Fibroblast of villous mesenchyme (primary cell): ENCODE results near the gene BLM. TPM values are rescaled to one million over a fixed set of nuclear protein-coding genes. Genes with fewer than 3 reads are reported as not detected.

Experiments
- DNase-seq: peaks from one replicate; pipeline ENCODE4 v3.0.0-alpha.2; 2010; ENCODE audit warnings: low read depth
- H3K4me3 ChIP-seq: 2 replicates; pipeline ENCODE4 v1.5.1; 2011; ENCODE audit warnings: low read depth, mild to moderate bottlenecking, low read length
- total RNA-seq: library from RNA; depleted of rRNA; stranded (reverse); fragments of >200 nt; gene quantifications from 2 replicates; pipeline ENCODE4 v1.2.3, GENCODE V29; 2012
- TF ChIP-seq, protein P1 (sequence below): IDR thresholded peaks from 2 replicates; pipeline ENCODE4 v1.5.1; 2012; ENCODE audit warnings: low read depth, mild to moderate bottlenecking, low read length; ENCODE audit not compliant: insufficient read depth

Gene BLM
- total RNA-seq, 1 donor = 6.0 TPM

DNA sequence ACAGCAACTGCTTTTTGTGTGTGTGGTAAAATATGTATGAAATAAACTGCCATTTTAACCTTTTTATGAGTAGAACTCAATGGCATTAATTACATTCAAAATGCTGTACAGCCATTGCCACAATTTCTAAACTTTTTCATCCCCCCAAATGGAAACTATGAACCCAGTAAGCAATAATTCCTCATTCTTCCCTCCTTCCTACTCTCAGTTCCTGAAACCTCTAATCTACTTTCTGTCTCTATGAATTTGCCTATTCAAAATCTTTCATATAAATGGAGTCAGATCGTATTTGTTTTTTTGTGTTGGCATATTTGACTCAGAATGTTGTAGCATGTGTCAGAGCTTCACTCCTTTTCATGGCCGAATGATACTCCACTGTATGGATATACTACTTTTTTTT is 5.3 kb upstream of the BLM start:
- TF ChIP-seq, protein P1, sequence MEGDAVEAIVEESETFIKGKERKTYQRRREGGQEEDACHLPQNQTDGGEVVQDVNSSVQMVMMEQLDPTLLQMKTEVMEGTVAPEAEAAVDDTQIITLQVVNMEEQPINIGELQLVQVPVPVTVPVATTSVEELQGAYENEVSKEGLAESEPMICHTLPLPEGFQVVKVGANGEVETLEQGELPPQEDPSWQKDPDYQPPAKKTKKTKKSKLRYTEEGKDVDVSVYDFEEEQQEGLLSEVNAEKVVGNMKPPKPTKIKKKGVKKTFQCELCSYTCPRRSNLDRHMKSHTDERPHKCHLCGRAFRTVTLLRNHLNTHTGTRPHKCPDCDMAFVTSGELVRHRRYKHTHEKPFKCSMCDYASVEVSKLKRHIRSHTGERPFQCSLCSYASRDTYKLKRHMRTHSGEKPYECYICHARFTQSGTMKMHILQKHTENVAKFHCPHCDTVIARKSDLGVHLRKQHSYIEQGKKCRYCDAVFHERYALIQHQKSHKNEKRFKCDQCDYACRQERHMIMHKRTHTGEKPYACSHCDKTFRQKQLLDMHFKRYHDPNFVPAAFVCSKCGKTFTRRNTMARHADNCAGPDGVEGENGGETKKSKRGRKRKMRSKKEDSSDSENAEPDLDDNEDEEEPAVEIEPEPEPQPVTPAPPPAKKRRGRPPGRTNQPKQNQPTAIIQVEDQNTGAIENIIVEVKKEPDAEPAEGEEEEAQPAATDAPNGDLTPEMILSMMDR = no peak
- H3K4me3 ChIP-seq = no peak overlapping the region
- no peak for DNase-seq

DNA sequence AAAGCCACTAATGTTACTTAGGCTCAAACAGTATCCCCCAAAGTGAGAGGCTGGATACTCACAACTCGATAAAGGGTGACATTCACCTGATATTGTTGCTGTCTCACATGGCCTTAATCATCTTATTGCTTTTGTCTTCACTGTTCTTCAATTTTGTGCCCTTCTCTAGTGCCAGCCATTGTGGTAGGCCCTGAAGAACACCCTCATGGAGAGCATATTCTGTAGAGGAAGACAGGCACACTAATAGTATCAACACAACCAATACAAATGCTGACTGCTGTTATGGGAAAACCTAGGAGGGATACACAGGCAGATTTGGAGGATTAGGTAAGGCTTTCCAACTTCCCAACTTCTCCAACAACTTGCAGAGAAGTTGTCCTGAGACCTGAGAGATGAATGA is 4.1 kb upstream of the BLM start:
- TF ChIP-seq, protein P1 = no peak
- no peak for DNase-seq
- no peak overlapping the region for H3K4me3 ChIP-seq

DNA sequence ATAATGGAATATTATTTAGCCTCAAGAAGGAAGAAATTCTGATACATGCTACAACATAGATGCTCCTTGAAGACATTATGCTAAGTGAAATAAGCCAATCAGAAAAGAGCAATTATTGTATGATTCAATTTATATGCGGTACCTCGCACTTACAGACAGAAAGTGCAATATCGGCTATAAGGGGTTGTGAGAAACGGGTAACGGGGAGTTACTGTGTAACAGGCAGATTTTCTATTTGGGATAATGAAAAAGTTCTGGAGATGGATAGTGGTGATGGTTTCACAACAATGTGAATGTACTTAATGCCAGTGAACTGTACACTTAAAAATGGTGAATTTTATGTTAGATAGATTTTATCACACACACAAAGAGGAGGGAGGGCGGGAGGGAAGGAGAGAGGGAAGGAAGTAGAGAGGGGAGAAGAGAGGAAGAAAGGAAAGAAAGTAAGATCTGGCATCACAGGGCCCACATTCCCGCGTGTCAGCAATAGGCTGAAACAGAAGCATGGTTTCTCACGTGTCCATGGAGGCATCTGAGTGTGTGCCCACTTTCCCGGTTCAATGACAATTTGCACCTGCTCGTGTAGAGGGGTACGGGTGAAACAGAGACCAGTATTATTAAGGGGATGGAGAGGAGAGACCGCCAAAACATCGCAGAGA is 700 bp upstream of the BLM start:
- TF ChIP-seq, protein P1 = no peak
- peak; percentile 10 for DNase-seq
- H3K4me3 ChIP-seq = peak overlapping the region; percentile 81

DNA sequence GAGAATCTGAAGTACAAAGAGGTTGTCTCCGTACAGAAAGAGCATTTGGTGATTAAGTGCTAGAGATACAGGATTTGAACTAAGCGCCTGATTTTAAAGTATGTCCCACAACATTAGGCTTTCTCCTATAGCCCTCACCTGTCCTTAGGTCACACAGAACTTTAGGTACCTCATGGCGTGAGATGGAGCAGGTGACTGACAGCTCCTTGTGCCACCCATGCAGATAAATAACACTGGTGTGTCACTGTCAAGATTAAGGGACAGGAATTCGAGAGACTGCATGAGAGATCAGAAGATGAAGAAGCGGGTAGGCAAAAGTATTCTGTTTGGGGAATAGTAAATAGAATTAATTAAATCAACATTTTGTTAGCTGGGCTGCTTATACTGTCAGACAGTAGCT is 1.1 kb downstream of the BLM start:
- peak overlapping the region; percentile 81 for H3K4me3 ChIP-seq
- DNase-seq = no peak
- TF ChIP-seq, protein P1 = no peak

DNA sequence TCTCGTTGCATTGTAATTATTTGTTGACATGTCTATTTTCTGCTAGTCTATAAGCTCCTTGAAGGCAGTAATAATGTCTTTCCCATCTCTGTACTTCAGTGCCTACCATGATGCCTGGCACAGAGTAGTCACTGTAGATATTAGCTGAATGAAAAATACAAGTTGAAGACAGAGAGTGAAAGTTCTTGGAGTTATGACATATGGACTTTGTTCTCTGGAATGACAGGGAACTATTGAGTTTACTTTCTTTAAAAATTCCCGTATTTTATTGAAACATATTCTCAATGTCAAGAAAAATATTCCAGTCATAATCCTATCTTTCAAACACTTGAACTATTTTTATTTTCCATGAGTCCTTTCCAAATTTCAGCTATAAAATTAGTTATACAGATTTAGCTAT is 3.0 kb downstream of the BLM start:
- H3K4me3 ChIP-seq = no peak overlapping the region
- TF ChIP-seq, protein P1 = no peak
- no peak for DNase-seq

DNA sequence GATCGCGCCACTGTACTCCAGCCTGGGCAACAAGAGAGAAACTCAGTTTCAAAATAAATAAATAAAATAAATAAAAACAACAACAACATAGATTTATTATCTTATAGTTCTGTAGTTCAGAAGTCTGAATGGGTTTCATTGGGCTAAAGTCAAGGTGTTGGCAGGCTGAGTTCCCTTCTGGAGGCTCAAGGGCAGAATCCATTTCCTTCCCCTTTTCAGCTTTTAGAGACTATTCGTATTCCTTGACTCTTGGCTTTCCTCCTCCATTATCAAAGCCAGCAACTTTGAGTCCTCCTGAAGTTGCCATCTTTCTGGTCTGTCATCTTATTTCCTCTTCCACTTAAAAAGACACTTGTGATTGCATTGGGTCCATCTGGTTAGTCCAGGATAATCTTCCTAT is 12.1 kb downstream of the BLM start:
- no peak for DNase-seq
- TF ChIP-seq, protein P1 = no peak
- no peak overlapping the region for H3K4me3 ChIP-seq

DNA sequence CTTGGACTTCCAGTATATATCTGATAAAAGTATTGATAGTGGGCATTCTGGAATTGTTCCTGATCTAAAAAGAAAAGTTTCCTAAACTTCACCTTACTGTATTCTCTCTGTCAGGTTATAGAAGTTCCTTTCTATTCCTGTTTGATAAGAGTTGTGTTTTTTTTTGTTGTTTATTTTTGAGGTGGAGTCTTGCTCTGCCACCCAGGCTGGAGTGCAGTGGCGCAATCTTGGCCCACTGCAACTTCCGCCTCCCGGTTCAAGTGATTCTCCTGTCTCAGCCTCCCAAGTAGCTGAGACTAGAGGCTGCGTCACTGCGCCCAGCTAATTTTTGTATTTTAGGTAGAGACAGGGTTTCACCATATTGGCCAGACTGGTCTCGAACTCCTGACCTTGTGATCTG is 13.1 kb downstream of the BLM start:
- no peak overlapping the region for H3K4me3 ChIP-seq
- TF ChIP-seq, protein P1 = no peak
- DNase-seq = no peak
